ENCODE measurements around the gene ADISSP. TPM values are rescaled to one million over a fixed set of nuclear protein-coding genes. Genes with fewer than 3 reads are reported as not detected.

The ADISSP gene
- total and polyA plus RNA-seq, 2 of the 13 experiments (the other 11 are each of a cell fraction or from before 2014, with no cell fraction given), result 38.3 to 90.6 TPM

GRCh38 chr20:3795511-3796468, 28.2 kb upstream of the ADISSP start, which contains the start of gene CDC25B (continued):
- TF ChIP-seq, protein P1, sequence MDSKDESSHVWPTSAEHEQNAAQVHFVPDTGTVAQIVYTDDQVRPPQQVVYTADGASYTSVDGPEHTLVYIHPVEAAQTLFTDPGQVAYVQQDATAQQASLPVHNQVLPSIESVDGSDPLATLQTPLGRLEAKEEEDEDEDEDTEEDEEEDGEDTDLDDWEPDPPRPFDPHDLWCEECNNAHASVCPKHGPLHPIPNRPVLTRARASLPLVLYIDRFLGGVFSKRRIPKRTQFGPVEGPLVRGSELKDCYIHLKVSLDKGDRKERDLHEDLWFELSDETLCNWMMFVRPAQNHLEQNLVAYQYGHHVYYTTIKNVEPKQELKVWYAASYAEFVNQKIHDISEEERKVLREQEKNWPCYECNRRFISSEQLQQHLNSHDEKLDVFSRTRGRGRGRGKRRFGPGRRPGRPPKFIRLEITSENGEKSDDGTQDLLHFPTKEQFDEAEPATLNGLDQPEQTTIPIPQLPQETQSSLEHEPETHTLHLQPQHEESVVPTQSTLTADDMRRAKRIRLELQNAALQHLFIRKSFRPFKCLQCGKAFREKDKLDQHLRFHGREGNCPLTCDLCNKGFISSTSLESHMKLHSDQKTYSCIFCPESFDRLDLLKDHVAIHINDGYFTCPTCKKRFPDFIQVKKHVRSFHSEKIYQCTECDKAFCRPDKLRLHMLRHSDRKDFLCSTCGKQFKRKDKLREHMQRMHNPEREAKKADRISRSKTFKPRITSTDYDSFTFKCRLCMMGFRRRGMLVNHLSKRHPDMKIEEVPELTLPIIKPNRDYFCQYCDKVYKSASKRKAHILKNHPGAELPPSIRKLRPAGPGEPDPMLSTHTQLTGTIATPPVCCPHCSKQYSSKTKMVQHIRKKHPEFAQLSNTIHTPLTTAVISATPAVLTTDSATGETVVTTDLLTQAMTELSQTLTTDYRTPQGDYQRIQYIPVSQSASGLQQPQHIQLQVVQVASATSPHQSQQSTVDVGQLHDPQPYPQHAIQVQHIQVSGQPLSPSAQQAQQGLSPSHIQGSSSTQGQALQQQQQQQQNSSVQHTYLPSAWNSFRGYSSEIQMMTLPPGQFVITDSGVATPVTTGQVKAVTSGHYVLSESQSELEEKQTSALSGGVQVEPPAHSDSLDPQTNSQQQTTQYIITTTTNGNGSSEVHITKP (CRISPR knock-in tag; IDR thresholded peaks at IDR 0.05; ENCODE audit: low read depth), result 0 out of 2 replicates have a peak, but pooled peaks have one; percentile 50
- TF ChIP-seq ZNF12 (CRISPR knock-in tag; IDR thresholded peaks at IDR 0.05) (no peak), ZNF496 (CRISPR knock-in tag; IDR thresholded peaks at IDR 0.05; ENCODE audit: insufficient replicate concordance) (no peak), SETDB1 (CRISPR knock-in tag; IDR thresholded peaks at IDR 0.05; ENCODE audit: borderline replicate concordance) (no peak), HDAC1 (CRISPR knock-in tag; IDR thresholded peaks at IDR 0.05) (peak; percentile 79), KDM3A (CRISPR knock-in tag; IDR thresholded peaks at IDR 0.05; ENCODE audit: low read depth) (peak; percentile 57; the same call in 1 of the 2 replicates), REPIN1 (CRISPR knock-in tag; IDR thresholded peaks at IDR 0.05; ENCODE audit: borderline replicate concordance, low read depth) (peak; percentile 12; the same call in 1 of the 2 replicates), ZBTB40 (IDR thresholded peaks at IDR 0.05) (no peak), ZBTB40 (CRISPR knock-in tag; IDR thresholded peaks at IDR 0.05) (peak; percentile 76), JUND (CRISPR knock-in tag; IDR thresholded peaks at IDR 0.05) (no peak)
- TF ChIP-seq, protein P2, sequence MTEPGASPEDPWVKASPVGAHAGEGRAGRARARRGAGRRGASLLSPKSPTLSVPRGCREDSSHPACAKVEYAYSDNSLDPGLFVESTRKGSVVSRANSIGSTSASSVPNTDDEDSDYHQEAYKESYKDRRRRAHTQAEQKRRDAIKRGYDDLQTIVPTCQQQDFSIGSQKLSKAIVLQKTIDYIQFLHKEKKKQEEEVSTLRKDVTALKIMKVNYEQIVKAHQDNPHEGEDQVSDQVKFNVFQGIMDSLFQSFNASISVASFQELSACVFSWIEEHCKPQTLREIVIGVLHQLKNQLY (CRISPR knock-in tag; IDR thresholded peaks at IDR 0.05), result no peak

Measured in HepG2 (cell line).